LNCaP clone FGC (cell line): Measurements from ENCODE around the gene ADGRE2.
"Not testable (repeated sequence)": the region's sequence is repeated elsewhere in the genome, so short reads cannot be mapped to it uniquely, and the experiment has no call there.

ENCODE experiments used
- DNase-seq: peaks from one replicate; pipeline ENCODE4 v3.0.0-alpha.2; 2011; ENCODE audit warnings: low read depth
- H3K4me3 ChIP-seq: 2 replicates; pipeline ENCODE4 v1.5.1; 2011; ENCODE audit warnings: mild to moderate bottlenecking, low read depth, low read length, control low read depth
- CTCF ChIP-seq: IDR thresholded peaks from 2 replicates; pipeline ENCODE4 v1.5.1; 2012; ENCODE audit warnings: mild to moderate bottlenecking; ENCODE audit not compliant: control insufficient read depth, insufficient read depth; ENCODE audit errors: extremely low read depth

ADGRE2 gene

GRCh38 chr19:14778110-14778845 lies at the start of gene ADGRE2:
ADGRE2 (minus strand) TSS chr19:14778560; CDS start chr19:14776756, 1,804 bp downstream.
- not testable (repeated sequence) for DNase-seq, H3K4me3 ChIP-seq

GRCh38 chr19:14826006-14826405 lies 47.6 kb upstream of the ADGRE2 start:
- H3K4me3 ChIP-seq = no peak overlapping the region
- no peak for TF ChIP-seq CTCF
- no peak for DNase-seq

- H3K4me3 ChIP-seq = no peak overlapping the region
- no peak for TF ChIP-seq CTCF
- no peak for DNase-seq
Observed at GRCh38 chr19:14821937-14822336, 43.6 kb upstream of the ADGRE2 start.

DNA sequence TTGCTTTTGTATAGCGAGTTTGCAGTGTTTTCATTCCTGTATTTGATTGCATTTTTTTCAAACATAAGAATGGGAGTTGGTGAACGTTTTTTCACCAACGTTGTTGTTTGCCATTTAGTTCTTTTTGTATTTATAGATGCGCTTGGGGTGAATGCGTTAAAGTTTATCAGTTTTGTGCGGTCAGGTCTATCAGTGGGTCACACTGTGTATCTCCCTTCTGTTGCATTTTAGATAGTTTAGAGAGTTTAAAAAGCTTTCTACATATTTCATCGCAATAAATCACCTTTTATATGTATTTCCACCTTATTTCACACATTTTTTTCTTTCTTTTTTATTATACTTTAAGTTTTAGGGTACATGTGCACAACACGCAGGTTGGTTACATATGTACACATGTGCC lies 40.2 kb upstream of the ADGRE2 start:
- TF ChIP-seq CTCF = no peak
- H3K4me3 ChIP-seq = no peak overlapping the region
- DNase-seq = no peak

GRCh38 chr19:14817052-14817451 lies 38.7 kb upstream of the ADGRE2 start:
- DNase-seq = no peak
- H3K4me3 ChIP-seq = no peak overlapping the region
- TF ChIP-seq CTCF = no peak

- no peak overlapping the region for H3K4me3 ChIP-seq
- no peak for TF ChIP-seq CTCF
- no peak for DNase-seq
Observed at GRCh38 chr19:14814982-14815652, 36.8 kb upstream of the ADGRE2 start.

- no peak for DNase-seq
- no peak overlapping the region for H3K4me3 ChIP-seq
- TF ChIP-seq CTCF = no peak
Observed at GRCh38 chr19:14809272-14810057, 31.1 kb upstream of the ADGRE2 start.
